CD4-positive, alpha-beta T cell (primary cell): ENCODE results near the gene DTX3. TPM values are rescaled to one million over a fixed set of nuclear protein-coding genes. Genes with fewer than 3 reads are reported as not detected.
"Not testable (repeated sequence)": the region's sequence is repeated elsewhere in the genome, so short reads cannot be mapped to it uniquely, and the experiment has no call there.

Source experiments
- ATAC-seq: fragments of 200-7000 bp; cut with Tn5 transposase; one replicate; pipeline ENCODE4 v1.10.0; 2022; ENCODE audit warnings: mild to moderate bottlenecking; ENCODE audit not compliant: poor library complexity
- CTCF ChIA-PET: fragments of 350-600 bp; sonication (Branson Sonifier 250); formaldehyde crosslinking; loops from one replicate; lab custom pipeline; 2021; ENCODE audit warnings: antibody characterized with exemption, inconsistent platforms; lab: Charles Lee
- POLR2A ChIA-PET: fragments of 350-600 bp; sonication (Branson Sonifier 250); formaldehyde crosslinking; loops from one replicate; lab custom pipeline; 2021; ENCODE audit warnings: antibody characterized with exemption, inconsistent platforms; lab: Charles Lee
- DNase-seq, 14 experiments: peaks; one replicate each; pipeline ENCODE4 v3.0.0-alpha.2; 2013 to 2020; ENCODE audit warnings: mixed read lengths in 2 of 14
- H3K27ac ChIP-seq, 2 donors: one replicate each; pipeline versions ENCODE4 v1.5.1 to v1.7.0; 2013; ENCODE audit warnings: low read length in 2 of 2, low read depth in 1 of 2, mild to moderate bottlenecking in 1 of 2
- H3K27me3 ChIP-seq, 2 experiments: 1 replicate in 1 of 2; 2 replicates in 1 of 2; pipeline versions ENCODE4 v1.6.1 to v1.7.0; 2013; ENCODE audit warnings: low read length in 2 of 2, control low read depth in 1 of 2, mild to moderate bottlenecking in 1 of 2, moderate library complexity in 1 of 2; ENCODE audit not compliant: insufficient read depth in 2 of 2, control insufficient read depth in 1 of 2
- H3K36me3 ChIP-seq: one replicate; pipeline ENCODE4 v1.6.1; 2013; ENCODE audit warnings: low read length, control low read depth; ENCODE audit not compliant: insufficient read depth
- H3K4me1 ChIP-seq: one replicate; pipeline ENCODE4 v1.6.1; 2013; ENCODE audit warnings: low read length, control low read depth; ENCODE audit not compliant: insufficient read depth
- H3K4me3 ChIP-seq: one replicate; pipeline ENCODE4 v1.5.1; 2013; ENCODE audit warnings: mild to moderate bottlenecking, low read length, moderate library complexity
- H3K9me3 ChIP-seq, 2 experiments: 1 replicate in 1 of 2; 2 replicates in 1 of 2; pipeline versions ENCODE4 v1.6.1 to v1.7.0; 2013; ENCODE audit warnings: low read length in 2 of 2, mild to moderate bottlenecking in 2 of 2, control low read depth in 1 of 2, moderate library complexity in 1 of 2; ENCODE audit not compliant: control insufficient read depth in 1 of 2, insufficient read depth in 1 of 2
- H3K27ac Mint-ChIP-seq: one replicate; pipeline ENCODE4 v1.8.0; 2020; ENCODE audit warnings: mixed read lengths
- H3K27me3 Mint-ChIP-seq: one replicate; pipeline ENCODE4 v1.8.0; 2021; ENCODE audit warnings: mixed read lengths
- H3K36me3 Mint-ChIP-seq: one replicate; pipeline ENCODE4 v1.8.0; 2021; ENCODE audit warnings: low read depth, mixed read lengths
- H3K4me1 Mint-ChIP-seq: one replicate; pipeline ENCODE4 v1.8.0; 2021; ENCODE audit warnings: low read depth, mixed read lengths
- H3K4me3 Mint-ChIP-seq: one replicate; pipeline ENCODE4 v1.8.0; 2020; ENCODE audit warnings: mild to moderate bottlenecking, mixed read lengths
- H3K9me3 Mint-ChIP-seq: one replicate; pipeline ENCODE4 v1.8.0; 2020; ENCODE audit warnings: mixed read lengths
- intact Hi-C, 2 experiments: fragments of 100-400 bp; cut with DNase I in 1 of 2; cut with micrococcal nuclease in 1 of 2; formaldehyde crosslinking; loops; one replicate each; pipeline versions ENCODE4 v1.15.1 to v1.9.0; 2023 to 2025; cut with DNase I, micrococcal nuclease
- total RNA-seq, 174 experiments: library from RNA in 2 of 174; stranded (reverse) in 2 of 174; gene quantifications; one replicate each; pipeline ENCODE4 v1.2.3 and lab custom pipeline; 2021 to 2026
- TF ChIP-seq, protein P1 (sequence below): fragments of 200-600 bp; IDR thresholded peaks from one replicate; pipeline ENCODE4 v1.8.0; 2022; ENCODE audit warnings: antibody characterized with exemption, mild to moderate bottlenecking

The DTX3 gene
- total RNA-seq, 2 experiments from 2014 or later: 28.6 to 29.4 TPM

- Mint-ChIP-seq H3K4me3 (no peak overlapping the region), H3K27ac (no peak overlapping the region), H3K36me3 (no peaks in the 10 kb centered on the region), H3K4me1 (no peaks in the 10 kb centered on the region), H3K27me3 (peaks cover 48% of the 10 kb centered on the region), H3K9me3 (no peaks in the 10 kb centered on the region)
- no peaks in the 10 kb centered on the region for H3K4me1 ChIP-seq
- ChIA-PET CTCF (no interaction called here), POLR2A (interaction anchor here (0.7 kb wide), 1 partner anchor 12 kb away, joined by 4 read pairs; no protein-coding TSS in a partner anchor)
- H3K9me3 ChIP-seq: peaks cover 0 to 6% of the 10 kb centered on the region in 2 experiments
- DNase-seq (no peak), ATAC-seq (no peak)
- intact Hi-C loops: no loop called here
- no peak overlapping the region for H3K27ac ChIP-seq
- H3K36me3 ChIP-seq: no peaks in the 10 kb centered on the region
- H3K27me3 ChIP-seq: peaks cover 5 to 9% of the 10 kb centered on the region in 2 experiments
- H3K4me3 ChIP-seq: no peak overlapping the region
- TF ChIP-seq, protein P1, sequence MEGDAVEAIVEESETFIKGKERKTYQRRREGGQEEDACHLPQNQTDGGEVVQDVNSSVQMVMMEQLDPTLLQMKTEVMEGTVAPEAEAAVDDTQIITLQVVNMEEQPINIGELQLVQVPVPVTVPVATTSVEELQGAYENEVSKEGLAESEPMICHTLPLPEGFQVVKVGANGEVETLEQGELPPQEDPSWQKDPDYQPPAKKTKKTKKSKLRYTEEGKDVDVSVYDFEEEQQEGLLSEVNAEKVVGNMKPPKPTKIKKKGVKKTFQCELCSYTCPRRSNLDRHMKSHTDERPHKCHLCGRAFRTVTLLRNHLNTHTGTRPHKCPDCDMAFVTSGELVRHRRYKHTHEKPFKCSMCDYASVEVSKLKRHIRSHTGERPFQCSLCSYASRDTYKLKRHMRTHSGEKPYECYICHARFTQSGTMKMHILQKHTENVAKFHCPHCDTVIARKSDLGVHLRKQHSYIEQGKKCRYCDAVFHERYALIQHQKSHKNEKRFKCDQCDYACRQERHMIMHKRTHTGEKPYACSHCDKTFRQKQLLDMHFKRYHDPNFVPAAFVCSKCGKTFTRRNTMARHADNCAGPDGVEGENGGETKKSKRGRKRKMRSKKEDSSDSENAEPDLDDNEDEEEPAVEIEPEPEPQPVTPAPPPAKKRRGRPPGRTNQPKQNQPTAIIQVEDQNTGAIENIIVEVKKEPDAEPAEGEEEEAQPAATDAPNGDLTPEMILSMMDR: no peak
Measured at GRCh38 chr12:57641699-57642442, 37.2 kb downstream of the DTX3 start.

DNA sequence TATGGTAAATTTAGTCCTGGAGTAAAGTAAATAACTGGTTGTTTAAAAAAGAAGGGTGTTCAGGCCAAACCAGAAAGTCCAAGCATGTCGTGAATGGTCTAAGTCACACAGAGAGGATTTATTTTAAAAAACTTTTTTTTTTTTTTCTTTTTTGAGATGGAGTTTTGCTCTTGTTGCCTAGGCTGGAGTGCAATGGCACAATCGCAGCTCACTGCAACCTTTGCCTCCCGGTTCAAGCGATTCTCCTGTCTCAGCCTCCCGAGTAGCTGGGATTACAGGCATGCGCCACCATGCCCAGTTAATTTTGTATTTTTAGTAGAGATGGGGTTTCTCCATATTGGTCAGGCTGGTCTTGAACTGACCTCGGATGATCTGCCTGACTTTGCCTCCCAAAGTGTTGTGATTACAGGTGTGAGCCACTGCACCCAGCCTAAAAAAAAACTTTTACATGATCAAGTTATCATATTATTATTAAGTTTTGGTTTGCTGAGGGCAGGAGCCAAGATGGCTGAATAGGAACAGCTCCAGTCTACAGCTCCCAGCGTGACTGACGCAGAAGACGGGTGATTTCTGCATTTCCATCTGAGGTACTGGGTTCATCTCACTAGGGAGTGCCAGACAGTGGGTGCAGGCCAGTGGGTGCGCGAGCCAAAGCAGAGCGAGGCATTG, 41.5 kb downstream of the DTX3 start:
- POLR2A ChIA-PET, H3K27me3 ChIP-seq, H3K27ac ChIP-seq, H3K4me1 ChIP-seq, ATAC-seq, H3K9me3 Mint-ChIP-seq, H3K36me3 ChIP-seq, H3K4me3 ChIP-seq, H3K9me3 ChIP-seq, H3K4me3 Mint-ChIP-seq, H3K36me3 Mint-ChIP-seq, DNase-seq, H3K4me1 Mint-ChIP-seq, H3K27ac Mint-ChIP-seq, intact Hi-C loops: not testable (repeated sequence)
- CTCF ChIA-PET: interaction anchor here (0.7 to 1.1 kb wide), 2 partner anchors 13 to 83 kb away, joined by 3 read pairs; partner anchors contain the start of gene B4GALNT1
- peaks cover 17% of the 10 kb centered on the region for H3K27me3 Mint-ChIP-seq

DNA sequence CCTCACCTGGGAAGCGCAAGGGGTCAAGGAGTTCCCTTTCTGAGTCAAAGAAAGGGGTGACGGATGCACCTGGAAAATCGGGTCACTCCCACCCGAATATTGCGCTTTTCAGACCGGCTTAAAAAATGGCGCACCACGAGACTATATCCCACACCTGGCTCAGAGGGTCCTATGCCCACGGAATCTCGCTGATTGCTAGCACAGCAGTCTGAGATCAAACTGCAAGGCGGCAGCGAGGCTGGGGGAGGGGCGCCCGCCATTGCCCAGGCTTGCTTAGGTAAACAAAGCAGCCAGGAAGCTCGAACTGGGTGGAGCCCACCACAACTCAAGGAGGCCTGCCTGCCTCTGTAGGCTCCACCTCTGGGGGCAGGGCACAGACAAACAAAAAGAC, 42.0 kb downstream of the DTX3 start:
- H3K36me3 Mint-ChIP-seq, intact Hi-C loops, ATAC-seq, H3K4me1 ChIP-seq, H3K27ac Mint-ChIP-seq, H3K4me3 Mint-ChIP-seq, H3K9me3 Mint-ChIP-seq, H3K9me3 ChIP-seq, H3K27me3 ChIP-seq, DNase-seq, H3K36me3 ChIP-seq, H3K4me3 ChIP-seq, H3K4me1 Mint-ChIP-seq, H3K27ac ChIP-seq, POLR2A ChIA-PET: not testable (repeated sequence)
- CTCF ChIA-PET: interaction anchor here (1.1 kb wide), 1 partner anchor 14 kb away, joined by 3 read pairs; the partner anchor contains the start of gene B4GALNT1
- H3K27me3 Mint-ChIP-seq: peaks cover 12% of the 10 kb centered on the region

DNA sequence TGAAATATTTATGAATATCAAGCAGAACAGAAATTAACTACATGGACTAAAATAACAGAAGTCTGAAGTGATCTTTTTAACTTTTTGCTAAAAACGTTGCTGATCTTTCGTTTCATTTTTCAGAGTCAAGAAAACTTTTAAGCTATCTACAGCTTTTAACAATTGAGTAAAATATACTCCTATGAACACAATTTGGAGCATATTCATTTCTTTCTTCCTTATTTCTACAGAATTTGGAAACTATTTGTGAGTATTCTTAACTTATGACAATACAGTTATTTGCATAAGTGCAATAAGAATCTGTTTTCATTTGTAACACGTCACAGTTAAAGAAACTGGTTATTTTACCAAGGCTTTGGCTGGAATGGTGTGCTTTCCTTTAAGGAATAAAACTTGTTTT, 49.4 kb downstream of the DTX3 start:
- H3K36me3 Mint-ChIP-seq: no peaks in the 10 kb centered on the region
- Histone ChIP-seq H3K27ac (no peak overlapping the region), H3K4me1 (no peaks in the 10 kb centered on the region), H3K9me3 (peaks cover 0 to 6% of the 10 kb centered on the region in 2 experiments), H3K4me3 (no peak overlapping the region), H3K36me3 (no peaks in the 10 kb centered on the region), H3K27me3 (peaks cover 0 to 2% of the 10 kb centered on the region in 2 experiments)
- H3K4me3 Mint-ChIP-seq: no peak overlapping the region
- intact Hi-C loops: no loop called here
- CTCF ChIA-PET: no interaction called here
- no peaks in the 10 kb centered on the region for H3K27me3 Mint-ChIP-seq
- DNase-seq (no peak), ATAC-seq (no peak)
- POLR2A ChIA-PET: no interaction called here
- H3K4me1 Mint-ChIP-seq: no peaks in the 10 kb centered on the region
- peaks cover 6% of the 10 kb centered on the region for H3K9me3 Mint-ChIP-seq
- TF ChIP-seq, protein P1: no peak
- H3K27ac Mint-ChIP-seq: no peak overlapping the region
